Measurements from ENCODE around the gene NAA38. TPM values are rescaled to one million over a fixed set of nuclear protein-coding genes. Genes with fewer than 3 reads are reported as not detected.
A peak's percentile ranks its signal among the peaks of the same experiment; 100 is the strongest.

NAA38 gene
- polyA plus RNA-seq, 3 donors, result 64.5 to 134 (median 104) TPM

DNA sequence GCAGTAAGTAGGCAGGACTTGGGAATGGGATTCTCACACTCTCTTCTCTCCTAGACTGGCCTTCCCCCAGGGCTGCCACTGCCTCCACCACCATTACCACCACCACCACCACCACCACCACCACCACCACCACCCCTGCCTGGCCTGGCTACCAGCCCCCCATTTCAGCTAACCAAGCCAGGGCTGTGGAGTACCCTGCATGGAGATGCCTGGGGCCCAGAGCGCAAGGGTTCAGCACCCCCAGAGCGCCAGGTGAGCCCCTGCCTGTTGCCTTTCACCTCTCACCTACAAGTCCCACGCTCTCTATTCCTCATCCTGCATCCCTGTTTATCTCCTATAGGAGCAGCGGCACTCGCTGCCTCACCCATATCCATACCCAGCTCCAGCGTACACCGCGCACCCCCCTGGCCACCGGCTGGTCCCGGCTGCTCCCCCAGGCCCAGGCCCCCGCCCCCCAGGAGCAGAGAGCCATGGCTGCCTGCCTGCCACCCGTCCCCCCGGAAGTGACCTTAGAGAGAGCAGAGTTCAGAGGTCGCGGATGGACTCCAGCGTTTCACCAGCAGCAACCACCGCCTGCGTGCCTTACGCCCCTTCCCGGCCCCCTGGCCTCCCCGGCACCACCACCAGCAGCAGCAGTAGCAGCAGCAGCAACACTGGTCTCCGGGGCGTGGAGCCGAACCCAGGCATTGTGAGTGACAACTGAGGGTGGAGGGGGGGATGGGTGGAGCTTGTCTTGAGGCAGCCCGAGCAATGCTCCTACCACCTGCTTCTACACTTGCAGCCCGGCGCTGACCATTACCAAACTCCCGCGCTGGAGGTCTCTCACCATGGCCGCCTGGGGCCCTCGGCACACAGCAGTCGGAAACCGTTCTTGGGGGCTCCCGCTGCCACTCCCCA, 10.3 kb downstream of the NAA38 start:
- no peak for DNase-seq (ENCODE audit: extremely low read depth in 1 of 11, low read depth in 9 of 11, low spot score in 4 of 11)

GRCh38 chr17:7846063-7846735, 11.2 kb downstream of the NAA38 start:
- no peak for DNase-seq (ENCODE audit: extremely low read depth in 1 of 11, low read depth in 9 of 11, low spot score in 4 of 11)

DNA sequence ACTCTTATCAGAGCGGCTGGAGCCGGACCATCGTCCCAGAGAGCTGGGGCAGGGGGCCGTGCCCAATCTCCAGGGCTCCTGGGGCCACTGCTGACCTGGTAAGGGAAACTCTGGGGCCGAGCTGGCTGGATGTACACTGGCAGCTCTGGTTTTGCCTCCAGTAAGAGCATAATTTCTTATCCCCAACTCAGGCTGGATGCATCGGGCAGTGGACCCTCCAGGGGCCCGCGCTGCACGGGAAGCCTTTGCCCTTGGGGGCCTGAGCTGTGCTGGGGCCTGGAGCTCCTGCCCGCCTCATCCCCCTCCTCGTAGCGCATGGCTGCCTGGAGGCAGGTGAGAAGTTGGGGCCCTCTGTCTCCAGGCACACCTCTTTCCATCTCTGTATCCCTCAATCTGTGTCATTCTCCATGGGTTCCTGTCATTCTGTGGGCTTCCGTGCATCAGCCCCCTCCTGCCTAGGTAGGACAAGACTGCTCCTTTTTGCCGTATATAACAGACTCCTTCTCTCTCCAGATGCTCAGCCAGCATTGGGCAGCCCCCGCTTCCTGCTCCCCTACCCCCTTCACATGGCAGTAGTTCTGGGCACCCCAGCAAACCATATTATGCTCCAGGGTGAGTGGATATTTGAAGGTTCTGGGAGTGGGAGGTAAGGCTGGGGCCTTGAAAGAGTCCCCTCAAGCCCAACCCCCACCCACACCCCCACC, 11.8 kb downstream of the NAA38 start:
- DNase-seq (ENCODE audit: extremely low read depth in 1 of 11, low read depth in 9 of 11, low spot score in 4 of 11), result no peak

DNA sequence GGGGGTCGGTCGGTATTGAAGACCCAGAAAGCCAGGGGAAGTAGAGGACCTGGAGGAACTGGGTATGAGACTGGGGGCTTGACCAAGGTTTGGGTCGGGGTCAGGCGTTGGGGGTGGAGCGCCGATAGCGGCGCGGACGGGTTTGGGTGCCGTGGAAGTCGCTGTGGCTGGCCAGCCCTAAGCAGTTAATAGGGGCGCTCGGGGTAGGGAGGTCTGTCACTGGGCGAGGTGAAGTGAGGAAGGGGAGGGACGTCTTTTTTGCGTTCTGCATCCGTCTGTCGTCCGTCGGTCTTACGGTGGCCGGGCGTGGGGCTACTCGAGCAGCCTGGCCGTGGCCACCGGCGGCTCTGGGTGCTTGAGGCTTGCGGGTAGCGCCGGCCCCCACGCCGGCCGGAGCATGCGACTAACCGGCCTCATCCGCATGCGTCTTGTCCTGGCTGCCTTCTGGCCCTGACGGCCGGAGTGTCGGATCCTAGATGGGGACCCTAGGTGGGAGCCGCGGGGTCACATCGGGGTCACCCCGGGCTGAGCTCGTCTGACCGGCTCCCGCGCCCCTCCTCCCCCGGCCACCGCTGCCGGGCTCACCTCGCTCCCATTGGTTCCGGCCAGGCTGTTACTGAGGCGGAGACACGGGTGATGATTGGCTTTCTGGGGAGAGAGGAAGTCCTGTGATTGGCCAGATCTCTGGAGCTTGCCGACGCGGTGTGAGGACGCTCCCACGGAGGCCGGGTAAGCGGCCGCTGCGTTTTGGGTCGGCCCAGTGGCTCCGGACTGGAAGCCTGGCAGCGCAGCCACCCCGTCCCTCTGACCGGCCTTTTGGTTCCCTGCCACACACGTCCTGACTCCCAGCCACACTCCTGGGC, 12.8 kb downstream of the NAA38 start:
- peak in 6 of 11 donors; percentile 80 to 92 (median 88) for DNase-seq (ENCODE audit: extremely low read depth in 1 of 11, low read depth in 9 of 11, low spot score in 4 of 11)

- peak in 2 of 11 donors; percentile 66 to 75 for DNase-seq (ENCODE audit: extremely low read depth in 1 of 11, low read depth in 9 of 11, low spot score in 4 of 11)
Observed at GRCh38 chr17:7843536-7844291, 13.6 kb downstream of the NAA38 start.

DNA sequence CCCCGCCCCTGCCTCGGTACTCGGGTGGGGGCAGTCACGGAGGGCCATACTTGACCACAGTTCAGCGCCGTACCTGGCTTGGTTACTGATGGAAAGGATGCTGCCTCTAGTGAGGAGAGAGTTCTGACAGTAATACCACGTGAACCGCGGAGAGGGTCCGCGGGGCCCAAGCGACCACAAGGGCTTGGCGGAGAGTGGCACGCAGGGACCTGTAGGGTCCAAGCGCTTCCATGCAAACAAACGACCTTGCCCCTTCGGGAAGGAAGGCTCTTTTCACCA, 14.2 kb downstream of the NAA38 start:
- no peak for DNase-seq (ENCODE audit: extremely low read depth in 1 of 11, low read depth in 9 of 11, low spot score in 4 of 11)

GRCh38 chr17:7842380-7843256, 14.7 kb downstream of the NAA38 start:
- peak in 1 of 11 donors; percentile 44 for DNase-seq (ENCODE audit: extremely low read depth in 1 of 11, low read depth in 9 of 11, low spot score in 4 of 11)

DNA sequence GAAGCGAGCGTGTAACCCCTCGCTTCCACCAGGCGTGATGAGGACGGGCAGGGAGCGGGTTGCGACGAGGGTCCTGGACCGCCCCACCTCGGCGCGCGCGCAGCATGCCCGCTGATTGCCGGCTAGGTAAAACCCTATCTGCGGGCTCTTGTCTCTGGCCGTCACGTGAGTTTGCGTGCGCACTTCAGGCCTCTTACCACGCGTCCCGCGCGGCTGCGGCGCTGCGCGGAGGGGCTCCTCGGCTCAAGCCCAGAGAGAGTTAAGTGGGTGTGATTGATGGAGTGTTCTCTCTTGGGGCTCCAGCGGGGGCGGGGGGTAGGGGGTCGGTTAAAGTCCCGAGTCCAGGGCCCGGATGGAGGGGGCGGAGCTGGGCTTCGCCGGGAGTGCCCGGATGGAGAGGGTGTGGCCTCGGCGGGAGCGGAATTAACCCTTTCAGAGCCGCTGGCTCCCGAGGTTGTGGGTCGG, 15.4 kb downstream of the NAA38 start:
- peak in 6 of 11 donors; percentile 86 to 92 (median 90) for DNase-seq (ENCODE audit: extremely low read depth in 1 of 11, low read depth in 9 of 11, low spot score in 4 of 11)

GRCh38 chr17:7841396-7841914, 15.9 kb downstream of the NAA38 start:
- DNase-seq (ENCODE audit: extremely low read depth in 1 of 11, low read depth in 9 of 11, low spot score in 4 of 11), result peak in 1 of 11 donors; percentile 50

- no peak for DNase-seq (ENCODE audit: extremely low read depth in 1 of 11, low read depth in 9 of 11, low spot score in 4 of 11)
Observed at GRCh38 chr17:7840875-7841274, 16.5 kb downstream of the NAA38 start.

GRCh38 chr17:7840441-7840840, 16.9 kb downstream of the NAA38 start:
- no peak for DNase-seq (ENCODE audit: extremely low read depth in 1 of 11, low read depth in 9 of 11, low spot score in 4 of 11)

- DNase-seq (ENCODE audit: extremely low read depth in 1 of 11, low read depth in 9 of 11, low spot score in 4 of 11), result no peak
Observed at GRCh38 chr17:7839876-7840261, 17.5 kb downstream of the NAA38 start.

- no peak for DNase-seq (ENCODE audit: extremely low read depth in 1 of 11, low read depth in 9 of 11, low spot score in 4 of 11)
Observed at GRCh38 chr17:7839190-7839875, 18.0 kb downstream of the NAA38 start.

DNA sequence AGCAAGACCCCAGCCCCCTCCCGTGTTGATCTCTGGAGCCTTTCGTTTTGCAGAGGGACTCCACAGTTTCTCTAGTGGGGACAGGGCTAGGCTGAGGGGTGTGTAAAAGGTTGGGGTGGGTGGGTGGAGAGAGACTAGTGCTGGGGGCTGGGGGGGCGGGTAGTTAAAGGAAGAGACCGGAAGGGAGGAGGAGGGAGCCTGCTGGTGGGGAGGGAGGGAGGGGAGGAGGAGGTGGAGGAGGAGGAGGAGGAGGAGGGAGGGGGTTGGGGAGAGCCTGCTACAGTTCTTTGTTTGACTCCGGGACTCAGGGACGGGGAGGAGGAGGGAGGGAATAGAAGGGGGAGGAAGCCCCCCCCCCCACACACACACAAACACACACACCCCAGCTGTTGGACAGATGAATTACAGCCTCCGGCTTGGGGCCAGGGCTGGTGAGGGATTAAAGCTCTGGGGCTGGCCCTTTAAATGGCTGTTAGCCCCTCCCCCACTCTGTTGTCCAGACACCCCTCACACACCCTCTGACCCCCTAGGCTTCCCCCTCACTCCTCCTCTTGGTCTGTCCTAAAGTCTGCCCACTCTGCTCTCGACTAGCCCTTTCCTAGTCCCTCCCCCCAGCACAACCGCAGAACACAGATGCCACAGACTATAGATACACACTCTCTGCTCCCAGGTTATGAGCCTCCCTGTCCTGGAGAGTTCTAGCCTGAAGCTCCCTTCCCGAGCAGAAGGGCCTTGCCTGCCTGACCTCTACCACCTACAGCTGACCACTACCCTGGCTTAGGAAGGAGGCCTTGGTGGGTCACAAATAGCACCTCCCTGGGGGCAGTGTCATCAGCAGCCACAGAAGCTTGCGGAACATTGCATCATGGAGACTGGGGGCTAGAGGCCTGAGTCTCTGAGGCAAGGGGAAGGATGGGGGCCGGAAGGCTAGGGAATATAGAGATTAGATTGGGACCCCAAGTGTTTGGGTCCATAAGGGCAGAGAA, 19.0 kb downstream of the NAA38 start:
- peak in 2 of 11 donors; percentile 40 to 64 for DNase-seq (ENCODE audit: extremely low read depth in 1 of 11, low read depth in 9 of 11, low spot score in 4 of 11)

DNA sequence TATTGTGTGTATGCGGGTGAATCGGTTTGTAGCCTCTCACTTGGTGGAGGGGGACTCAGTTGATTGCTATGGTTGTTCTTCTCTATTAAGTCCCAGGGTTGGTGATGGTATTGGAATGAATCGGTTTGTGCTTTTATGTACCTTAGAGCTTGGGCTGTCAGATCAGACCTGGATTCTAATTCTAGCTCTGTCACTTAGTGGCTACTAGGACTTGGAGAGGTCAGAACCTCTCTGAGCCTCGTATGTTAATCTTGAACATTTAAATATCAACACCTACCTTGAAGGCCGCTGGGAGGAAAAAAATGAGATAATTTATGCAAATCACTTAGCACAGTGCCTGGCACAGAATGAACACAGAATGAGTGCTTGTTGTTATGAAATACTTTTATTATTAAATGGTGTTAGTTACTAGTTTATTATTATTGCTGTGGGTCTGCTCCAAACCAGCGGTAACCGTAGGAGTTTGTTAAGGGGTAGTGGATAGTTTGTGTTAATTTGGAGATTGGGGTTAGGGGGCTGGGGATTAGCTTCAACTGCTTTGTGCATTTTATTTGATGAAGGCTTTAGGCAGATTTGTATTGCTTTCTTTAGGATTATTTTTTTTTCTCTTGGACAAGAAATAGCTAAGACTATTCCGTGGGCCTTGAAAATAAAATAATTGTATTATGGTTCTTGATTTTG, 19.8 kb downstream of the NAA38 start:
- DNase-seq (ENCODE audit: extremely low read depth in 1 of 11, low read depth in 9 of 11, low spot score in 4 of 11), result no peak
